Stimulated activated memory B cell treated with anti-CD40 and anti-IgM and Interleukin-4, amounts not matched to agents 10 μg/mL and 1 μg/mL and 100 μg/mL, for 72 hours (primary cell): Measurements from ENCODE around the gene LRP8.

Experiments used
- ATAC-seq: fragments of 150-1000 bp; cut with Tn5 transposase; 2 replicates; pipeline ENCODE4 v1.10.0; 2021
- H3K27ac Mint-ChIP-seq: one replicate; pipeline ENCODE4 v1.8.0; 2022; ENCODE audit warnings: mild to moderate bottlenecking, mixed read lengths
- H3K27me3 Mint-ChIP-seq: one replicate; pipeline ENCODE4 v1.8.0; 2022; ENCODE audit warnings: mixed read lengths
- H3K36me3 Mint-ChIP-seq: one replicate; pipeline ENCODE4 v1.8.0; 2022; ENCODE audit warnings: mixed read lengths
- H3K4me1 Mint-ChIP-seq: one replicate; pipeline ENCODE4 v1.8.0; 2022; ENCODE audit warnings: mixed read lengths
- H3K4me3 Mint-ChIP-seq: one replicate; pipeline ENCODE4 v1.8.0; 2022; ENCODE audit warnings: mild to moderate bottlenecking, moderate library complexity, mixed read lengths
- H3K9me3 Mint-ChIP-seq: one replicate; pipeline ENCODE4 v1.8.0; 2022; ENCODE audit warnings: mixed read lengths

LRP8 gene

GRCh38 chr1:53336146-53336545, 8.3 kb upstream of the LRP8 start:
- no peaks in the 10 kb centered on the region for H3K27me3 Mint-ChIP-seq
- H3K9me3 Mint-ChIP-seq = peaks cover 1% of the 10 kb centered on the region
- ATAC-seq = no peak
- no peak overlapping the region for H3K27ac Mint-ChIP-seq
- peaks cover 18% of the 10 kb centered on the region for H3K4me1 Mint-ChIP-seq
- no peak overlapping the region for H3K4me3 Mint-ChIP-seq
- peaks cover 39% of the 10 kb centered on the region for H3K36me3 Mint-ChIP-seq

- H3K27me3 Mint-ChIP-seq = no peaks in the 10 kb centered on the region
- no peaks in the 10 kb centered on the region for H3K9me3 Mint-ChIP-seq
- no peak for ATAC-seq
- H3K4me1 Mint-ChIP-seq = peaks cover 18% of the 10 kb centered on the region
- no peak overlapping the region for H3K27ac Mint-ChIP-seq
- H3K36me3 Mint-ChIP-seq = peaks cover 37% of the 10 kb centered on the region
- no peak overlapping the region for H3K4me3 Mint-ChIP-seq
These were observed 7.8 kb upstream of the LRP8 start for GRCh38 chr1:53335661-53336060.

GRCh38 chr1:53334781-53335180, 6.9 kb upstream of the LRP8 start:
- Mint-ChIP-seq H3K27ac (peak overlapping the region; percentile 79), H3K4me3 (peak overlapping the region; percentile 59), H3K9me3 (no peaks in the 10 kb centered on the region), H3K4me1 (peaks cover 18% of the 10 kb centered on the region), H3K36me3 (peaks cover 34% of the 10 kb centered on the region), H3K27me3 (no peaks in the 10 kb centered on the region)
- ATAC-seq = peak; percentile 64

GRCh38 chr1:53334312-53334711, 6.4 kb upstream of the LRP8 start:
- H3K4me1 Mint-ChIP-seq = peaks cover 18% of the 10 kb centered on the region
- peak overlapping the region; percentile 59 for H3K4me3 Mint-ChIP-seq
- H3K27me3 Mint-ChIP-seq = no peaks in the 10 kb centered on the region
- peak overlapping the region; percentile 79 for H3K27ac Mint-ChIP-seq
- H3K36me3 Mint-ChIP-seq = peaks cover 33% of the 10 kb centered on the region
- no peak for ATAC-seq
- no peaks in the 10 kb centered on the region for H3K9me3 Mint-ChIP-seq

- Mint-ChIP-seq H3K27me3 (no peaks in the 10 kb centered on the region), H3K27ac (peak overlapping the region; percentile 48)
These were observed 5.0 kb upstream of the LRP8 start for GRCh38 chr1:53332833-53333232.

GRCh38 chr1:53332186-53332564, 4.3 kb upstream of the LRP8 start:
- Mint-ChIP-seq H3K4me3 (no peak overlapping the region), H3K27ac (peak overlapping the region; percentile 48), H3K9me3 (no peaks in the 10 kb centered on the region), H3K27me3 (no peaks in the 10 kb centered on the region), H3K4me1 (peaks cover 27% of the 10 kb centered on the region), H3K36me3 (peaks cover 23% of the 10 kb centered on the region)
- ATAC-seq = no peak

More at GRCh38 chr1:53332833-53333232, 5.0 kb upstream of the LRP8 start:
- ATAC-seq = no peak
- H3K36me3 Mint-ChIP-seq = peaks cover 28% of the 10 kb centered on the region
- H3K4me3 Mint-ChIP-seq = no peak overlapping the region
- H3K4me1 Mint-ChIP-seq = peaks cover 27% of the 10 kb centered on the region
- H3K9me3 Mint-ChIP-seq = no peaks in the 10 kb centered on the region

GRCh38 chr1:53331446-53332185, 3.7 kb upstream of the LRP8 start:
- Mint-ChIP-seq H3K4me1 (peaks cover 27% of the 10 kb centered on the region), H3K27ac (peak overlapping the region; percentile 48), H3K36me3 (peaks cover 23% of the 10 kb centered on the region), H3K27me3 (no peaks in the 10 kb centered on the region), H3K4me3 (no peak overlapping the region), H3K9me3 (no peaks in the 10 kb centered on the region)
- no peak for ATAC-seq

GRCh38 chr1:53330819-53331218, 2.9 kb upstream of the LRP8 start:
- no peaks in the 10 kb centered on the region for H3K27me3 Mint-ChIP-seq
- H3K9me3 Mint-ChIP-seq = no peaks in the 10 kb centered on the region
- H3K36me3 Mint-ChIP-seq = peaks cover 15% of the 10 kb centered on the region
- no peak overlapping the region for H3K27ac Mint-ChIP-seq
- no peak for ATAC-seq
- peaks cover 26% of the 10 kb centered on the region for H3K4me1 Mint-ChIP-seq
- no peak overlapping the region for H3K4me3 Mint-ChIP-seq

GRCh38 chr1:53328541-53329499, 950 bp upstream of the LRP8 start:
- H3K27me3 Mint-ChIP-seq = no peaks in the 10 kb centered on the region
- no peaks in the 10 kb centered on the region for H3K9me3 Mint-ChIP-seq
- no peak for ATAC-seq
- H3K36me3 Mint-ChIP-seq = peaks cover 20% of the 10 kb centered on the region
- peak overlapping the region; percentile 91 for H3K27ac Mint-ChIP-seq
- peaks cover 24% of the 10 kb centered on the region for H3K4me1 Mint-ChIP-seq
- peak overlapping the region; percentile 100 for H3K4me3 Mint-ChIP-seq

GRCh38 chr1:53327182-53327913, 522 bp downstream of the LRP8 start:
- peaks cover 24% of the 10 kb centered on the region for H3K36me3 Mint-ChIP-seq
- peaks cover 26% of the 10 kb centered on the region for H3K4me1 Mint-ChIP-seq
- no peaks in the 10 kb centered on the region for H3K27me3 Mint-ChIP-seq
- ATAC-seq = peak; percentile 7
- H3K27ac Mint-ChIP-seq = peak overlapping the region; percentile 91
- H3K9me3 Mint-ChIP-seq = no peaks in the 10 kb centered on the region
- peak overlapping the region; percentile 96 for H3K4me3 Mint-ChIP-seq

GRCh38 chr1:53326598-53327181, 1.2 kb downstream of the LRP8 start:
- H3K27me3 Mint-ChIP-seq = no peaks in the 10 kb centered on the region
- peaks cover 31% of the 10 kb centered on the region for H3K4me1 Mint-ChIP-seq
- no peaks in the 10 kb centered on the region for H3K9me3 Mint-ChIP-seq
- H3K36me3 Mint-ChIP-seq = peaks cover 22% of the 10 kb centered on the region
- peak overlapping the region; percentile 96 for H3K4me3 Mint-ChIP-seq
- ATAC-seq = peak; percentile 60
- H3K27ac Mint-ChIP-seq = peak overlapping the region; percentile 91

- H3K27me3 Mint-ChIP-seq = no peaks in the 10 kb centered on the region
- H3K4me3 Mint-ChIP-seq = peak overlapping the region; percentile 96
- H3K9me3 Mint-ChIP-seq = no peaks in the 10 kb centered on the region
- peak; percentile 95 for ATAC-seq
- H3K4me1 Mint-ChIP-seq = peaks cover 36% of the 10 kb centered on the region
- H3K27ac Mint-ChIP-seq = peak overlapping the region; percentile 91
- peaks cover 25% of the 10 kb centered on the region for H3K36me3 Mint-ChIP-seq
These were observed 1.7 kb downstream of the LRP8 start for GRCh38 chr1:53326088-53326597.

- Mint-ChIP-seq H3K4me1 (peaks cover 36% of the 10 kb centered on the region), H3K27me3 (no peaks in the 10 kb centered on the region), H3K27ac (peak overlapping the region; percentile 91), H3K9me3 (no peaks in the 10 kb centered on the region), H3K4me3 (peak overlapping the region; percentile 96), H3K36me3 (peaks cover 25% of the 10 kb centered on the region)
- ATAC-seq = no peak
These were observed 2.4 kb downstream of the LRP8 start for GRCh38 chr1:53325326-53326087.

GRCh38 chr1:53324728-53325297, 3.1 kb downstream of the LRP8 start:
- H3K36me3 Mint-ChIP-seq = peaks cover 25% of the 10 kb centered on the region
- no peak overlapping the region for H3K4me3 Mint-ChIP-seq
- H3K27ac Mint-ChIP-seq = peak overlapping the region; percentile 91
- ATAC-seq = no peak
- H3K27me3 Mint-ChIP-seq = no peaks in the 10 kb centered on the region
- H3K4me1 Mint-ChIP-seq = peaks cover 36% of the 10 kb centered on the region
- no peaks in the 10 kb centered on the region for H3K9me3 Mint-ChIP-seq
